Fibroblast of skin of left biceps (primary cell): ENCODE data around the gene H6PD.

Source experiments
- DNase-seq, 2 experiments: peaks; one replicate each; pipeline ENCODE4 v3.0.0-alpha.2; 2013; ENCODE audit warnings: low read depth in 2 of 2

Gene H6PD

GRCh38 chr1:9315411-9316079 lies 81.0 kb downstream of the H6PD start:
- no peak for DNase-seq

DNA sequence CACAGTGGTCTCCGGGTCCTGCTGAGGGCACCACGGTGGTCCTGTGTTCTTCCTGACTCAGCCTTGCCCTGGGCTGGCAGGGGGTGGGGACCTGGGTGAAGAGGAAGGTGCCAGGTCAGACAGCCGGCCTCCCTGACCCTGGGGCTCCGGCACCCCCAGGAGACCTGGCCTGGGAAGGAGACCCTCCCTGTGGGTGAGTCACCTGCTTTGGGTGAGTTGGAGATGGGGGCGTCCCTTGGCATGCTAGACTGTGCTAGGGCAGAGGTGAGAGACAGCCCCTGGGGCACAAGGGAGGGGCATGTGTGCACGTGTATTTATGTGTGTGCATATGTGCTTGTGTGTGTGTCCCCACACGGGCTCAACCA lies 81.5 kb downstream of the H6PD start:
- no peak for DNase-seq

DNA sequence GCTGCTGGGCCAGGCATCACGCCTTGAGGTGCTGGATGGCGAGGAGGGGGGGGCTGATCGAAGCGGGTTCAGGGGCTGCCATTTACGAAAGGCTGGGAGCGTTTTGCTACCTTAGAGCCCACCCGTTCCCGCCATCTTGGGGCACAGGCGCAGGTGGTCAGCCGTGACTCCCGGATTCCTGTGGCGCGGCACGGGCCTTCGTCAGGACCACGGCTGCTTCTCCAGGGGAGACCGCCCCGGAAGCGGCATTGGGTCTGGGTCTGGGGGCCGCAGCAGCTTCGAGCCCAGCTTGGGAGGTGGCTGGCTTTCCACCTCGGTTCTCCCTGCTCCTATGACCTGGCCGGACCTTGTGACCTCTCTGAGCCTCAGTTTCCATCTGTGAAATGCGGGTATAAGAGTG lies 81.9 kb downstream of the H6PD start:
- DNase-seq = no peak

DNA sequence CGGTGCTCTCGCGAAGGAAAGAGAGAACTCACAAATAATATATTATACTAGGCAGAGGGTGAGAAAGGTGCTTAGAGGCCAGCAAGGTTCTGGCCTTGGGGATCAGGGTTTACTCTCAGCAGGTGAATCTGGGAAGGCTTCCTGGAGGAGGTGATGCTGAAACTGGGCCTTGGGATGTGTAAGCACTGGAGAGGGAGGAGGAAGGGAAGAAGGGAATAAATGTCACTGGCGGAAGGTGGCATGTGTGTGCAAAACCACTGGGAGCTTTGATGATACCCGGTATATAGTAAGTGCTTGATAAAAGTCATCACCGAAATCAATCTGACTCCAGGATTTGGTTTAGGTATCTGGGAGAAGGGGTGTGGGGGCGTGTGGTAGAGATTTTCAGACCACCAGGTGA lies 82.5 kb downstream of the H6PD start:
- DNase-seq = no peak

DNA sequence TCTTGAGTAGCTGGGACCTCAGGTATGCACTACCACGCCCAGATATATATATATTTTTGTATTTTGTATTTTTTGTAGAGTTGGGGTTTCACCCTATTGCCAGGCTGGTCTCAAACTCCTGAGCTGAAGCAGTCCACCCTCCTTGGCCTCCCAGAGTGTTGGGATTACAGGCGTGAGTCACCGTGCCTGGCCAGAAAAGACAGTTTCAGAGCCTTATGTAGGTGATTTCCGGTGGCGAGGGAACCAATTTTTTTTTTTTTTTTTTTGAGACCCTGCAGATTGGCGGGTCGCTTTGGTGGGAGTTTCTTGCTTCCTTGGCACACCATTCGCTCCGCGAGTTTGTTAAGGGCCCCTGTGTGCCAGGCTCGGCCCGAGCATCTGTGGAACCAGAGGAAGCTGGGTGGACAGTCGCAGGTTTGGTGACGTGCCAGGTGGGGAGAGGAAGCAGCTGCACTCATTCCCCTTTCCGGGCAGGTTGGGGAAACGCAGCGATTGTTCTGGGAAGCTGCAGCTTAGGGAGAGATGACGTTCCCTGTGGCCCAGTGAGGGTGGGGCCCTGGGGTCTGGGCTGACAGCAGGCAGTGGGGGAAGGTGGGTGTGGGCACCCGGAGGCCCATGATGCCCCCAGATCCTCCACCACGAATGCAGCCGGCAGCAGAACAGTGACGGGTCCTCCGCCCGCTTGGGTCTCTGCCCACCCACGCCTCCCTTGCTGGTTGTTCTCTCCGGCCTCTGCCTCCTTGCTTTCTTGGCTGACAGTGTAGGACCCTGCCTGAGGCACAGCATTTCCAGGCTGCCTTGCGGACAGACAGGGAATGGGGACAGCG lies 83.2 kb downstream of the H6PD start:
- no peak for DNase-seq

GRCh38 chr1:9319208-9319788 lies 84.7 kb downstream of the H6PD start:
- DNase-seq = no peak

GRCh38 chr1:9319789-9320519 lies 85.4 kb downstream of the H6PD start:
- no peak for DNase-seq
